ENCODE measurements around the gene AHCYL1.

DNA sequence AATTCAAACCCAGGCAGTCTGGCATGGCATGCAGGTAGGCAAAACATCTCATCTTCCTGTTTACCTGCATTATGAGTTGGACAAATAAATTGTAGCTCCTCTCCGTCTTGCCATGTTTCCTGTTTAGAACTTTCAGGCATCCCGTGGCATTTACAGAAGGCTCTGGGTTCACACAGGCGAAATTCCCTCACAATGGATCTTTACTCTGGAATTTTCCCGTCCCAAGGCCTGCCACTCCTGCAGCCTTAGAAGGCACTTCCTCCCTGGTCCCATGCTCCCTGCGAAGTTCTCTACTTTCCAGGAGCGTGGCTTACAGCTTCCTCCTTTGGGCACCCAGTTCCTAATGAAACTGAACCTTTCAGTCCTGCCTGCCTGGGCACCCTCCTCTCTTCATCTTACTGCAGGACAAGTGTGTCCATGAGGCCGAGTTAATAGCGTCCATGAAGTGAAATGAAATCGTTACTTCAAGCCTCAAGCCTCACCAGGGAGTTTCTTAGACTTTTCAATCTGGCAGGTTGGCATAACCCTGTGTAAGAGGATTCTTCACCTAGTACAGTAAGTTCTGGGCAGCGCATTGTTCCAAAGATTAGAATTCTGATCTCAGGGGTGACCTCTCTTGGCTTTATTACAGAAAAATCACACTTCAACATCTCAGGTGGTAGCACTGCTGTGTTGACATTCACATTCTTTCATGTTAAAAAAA is 36.8 kb upstream of the AHCYL1 start:
- TF ChIP-seq, protein P1, sequence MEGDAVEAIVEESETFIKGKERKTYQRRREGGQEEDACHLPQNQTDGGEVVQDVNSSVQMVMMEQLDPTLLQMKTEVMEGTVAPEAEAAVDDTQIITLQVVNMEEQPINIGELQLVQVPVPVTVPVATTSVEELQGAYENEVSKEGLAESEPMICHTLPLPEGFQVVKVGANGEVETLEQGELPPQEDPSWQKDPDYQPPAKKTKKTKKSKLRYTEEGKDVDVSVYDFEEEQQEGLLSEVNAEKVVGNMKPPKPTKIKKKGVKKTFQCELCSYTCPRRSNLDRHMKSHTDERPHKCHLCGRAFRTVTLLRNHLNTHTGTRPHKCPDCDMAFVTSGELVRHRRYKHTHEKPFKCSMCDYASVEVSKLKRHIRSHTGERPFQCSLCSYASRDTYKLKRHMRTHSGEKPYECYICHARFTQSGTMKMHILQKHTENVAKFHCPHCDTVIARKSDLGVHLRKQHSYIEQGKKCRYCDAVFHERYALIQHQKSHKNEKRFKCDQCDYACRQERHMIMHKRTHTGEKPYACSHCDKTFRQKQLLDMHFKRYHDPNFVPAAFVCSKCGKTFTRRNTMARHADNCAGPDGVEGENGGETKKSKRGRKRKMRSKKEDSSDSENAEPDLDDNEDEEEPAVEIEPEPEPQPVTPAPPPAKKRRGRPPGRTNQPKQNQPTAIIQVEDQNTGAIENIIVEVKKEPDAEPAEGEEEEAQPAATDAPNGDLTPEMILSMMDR (IDR thresholded peaks at IDR 0.05), result no peak
- TF ChIP-seq EZH2 (IDR thresholded peaks at IDR 0.05; ENCODE audit: borderline replicate concordance, insufficient read depth, low read depth, low read length, poor library complexity, severe bottlenecking), result no peak

All from B cell (primary cell).